GOT3 (cell line): Measurements from ENCODE around the gene CRB2.
A peak's percentile ranks its signal among the peaks of the same experiment; 100 is the strongest.

Source experiments
- DNase-seq: peaks from one replicate; lab custom pipeline; 2025; ENCODE audit warnings: mixed read lengths; lab: John Stamatoyannopoulos, UW

Gene CRB2

DNA sequence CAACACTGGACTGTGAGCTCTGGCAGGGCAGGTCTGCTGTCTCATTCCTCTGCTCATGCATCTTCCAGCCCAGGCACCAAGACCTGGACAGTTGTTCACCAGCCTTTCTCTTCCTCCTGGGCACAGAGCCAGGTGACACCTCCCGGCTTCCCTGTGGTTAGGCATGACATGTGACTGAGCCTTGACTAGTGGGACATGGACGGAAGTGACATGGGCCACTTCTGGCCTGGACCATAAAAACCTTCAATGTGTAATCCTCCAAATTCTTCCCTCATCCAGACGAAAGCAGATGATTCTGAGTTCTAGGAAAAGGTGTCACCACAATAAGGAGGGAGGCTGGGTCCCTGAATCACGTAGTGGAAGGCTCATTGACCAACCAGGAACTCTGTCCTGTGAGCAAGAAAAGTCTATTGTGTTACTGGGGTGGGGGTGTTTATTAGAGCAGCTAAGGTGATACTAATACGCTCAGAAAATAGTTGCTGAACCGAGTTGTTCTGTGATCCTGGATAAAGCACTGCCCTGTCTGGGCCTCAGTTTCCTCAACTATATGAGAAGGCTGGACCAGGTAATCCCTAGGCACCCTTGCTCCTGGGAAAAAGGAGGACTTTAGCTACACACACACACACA lies 26.6 kb upstream of the CRB2 start:
- DNase-seq: no peak

DNA sequence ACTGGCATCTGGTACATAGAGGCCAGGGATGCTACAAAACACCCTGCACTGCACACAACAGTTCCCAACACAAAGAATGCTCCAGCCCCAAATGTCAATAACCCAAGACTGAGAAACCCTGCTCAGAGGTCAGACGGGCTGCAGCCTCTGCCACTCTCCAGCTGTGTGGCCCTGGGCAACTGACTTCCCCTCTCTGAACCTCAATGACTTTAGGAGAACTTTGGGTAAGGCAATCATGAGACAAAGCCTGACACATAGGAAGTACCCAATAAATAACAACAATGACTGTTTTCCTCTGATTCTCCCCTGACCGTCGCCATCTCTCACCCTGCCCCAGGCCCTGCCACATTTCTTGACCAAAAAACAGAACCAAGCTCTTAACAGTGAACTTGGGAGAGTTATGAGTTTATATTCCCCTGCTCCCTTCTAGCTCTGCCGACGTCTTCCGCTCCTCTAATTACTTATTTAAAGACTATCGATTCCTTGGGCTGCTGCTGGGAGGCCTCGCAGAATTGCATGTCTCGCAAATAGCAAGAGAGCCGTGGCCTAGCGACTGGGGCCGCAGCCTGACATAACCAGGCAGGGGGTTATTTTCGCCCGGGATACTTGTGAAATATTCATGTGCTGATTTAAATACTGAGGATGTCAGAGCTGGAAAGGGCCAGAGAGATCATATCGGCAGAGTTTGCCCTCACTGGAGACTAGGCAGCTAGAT lies 24.5 kb upstream of the CRB2 start:
- no peak for DNase-seq

DNA sequence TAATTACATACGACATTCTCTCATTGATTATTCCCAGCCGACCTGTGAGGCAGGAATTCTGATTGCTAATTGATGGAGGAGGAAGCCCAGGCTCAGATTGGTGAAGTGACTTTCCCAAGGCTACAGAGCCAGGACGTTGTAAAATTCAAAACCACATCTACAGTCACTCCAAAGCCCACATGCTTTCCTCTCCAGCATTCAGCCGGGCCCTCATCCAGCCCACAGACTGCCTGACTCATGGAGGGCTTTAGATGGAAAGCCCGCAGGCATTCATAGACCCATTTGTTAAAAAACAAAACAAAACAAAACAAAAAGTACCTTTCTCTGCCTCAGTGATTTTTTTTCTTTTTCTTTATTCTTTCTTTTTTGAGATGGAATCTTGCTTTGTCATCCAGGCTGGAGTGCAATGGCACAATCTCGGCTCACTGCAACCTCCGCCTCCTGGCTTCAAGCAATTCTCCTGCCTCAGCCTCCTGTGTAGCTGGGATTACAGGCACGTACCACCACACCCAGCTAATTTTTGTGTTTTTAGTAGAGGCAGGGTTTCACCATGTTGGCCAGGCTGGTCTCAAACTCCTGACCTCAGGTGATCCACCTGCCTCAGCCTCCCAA lies 22.8 kb upstream of the CRB2 start:
- peak; percentile 8 for DNase-seq

DNA sequence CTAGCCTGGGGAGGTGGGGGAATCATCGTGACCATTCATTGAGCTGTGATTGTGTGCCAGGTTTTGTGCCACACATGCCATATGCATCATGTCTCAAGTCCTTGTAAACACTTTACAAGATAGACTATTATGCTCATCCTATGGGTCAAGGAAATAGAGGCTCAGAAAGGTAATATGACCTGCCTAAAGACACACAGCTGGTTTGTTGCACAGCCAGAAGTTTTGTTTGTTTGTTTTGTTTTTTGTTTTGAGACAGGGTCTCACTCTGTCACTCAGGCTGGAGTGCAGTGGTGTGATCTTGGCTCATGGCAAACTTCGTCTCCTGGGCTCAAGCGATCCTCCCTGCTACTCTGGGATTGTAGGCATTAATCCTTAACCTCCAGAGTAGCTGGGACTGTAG lies 21.4 kb upstream of the CRB2 start:
- DNase-seq: no peak

DNA sequence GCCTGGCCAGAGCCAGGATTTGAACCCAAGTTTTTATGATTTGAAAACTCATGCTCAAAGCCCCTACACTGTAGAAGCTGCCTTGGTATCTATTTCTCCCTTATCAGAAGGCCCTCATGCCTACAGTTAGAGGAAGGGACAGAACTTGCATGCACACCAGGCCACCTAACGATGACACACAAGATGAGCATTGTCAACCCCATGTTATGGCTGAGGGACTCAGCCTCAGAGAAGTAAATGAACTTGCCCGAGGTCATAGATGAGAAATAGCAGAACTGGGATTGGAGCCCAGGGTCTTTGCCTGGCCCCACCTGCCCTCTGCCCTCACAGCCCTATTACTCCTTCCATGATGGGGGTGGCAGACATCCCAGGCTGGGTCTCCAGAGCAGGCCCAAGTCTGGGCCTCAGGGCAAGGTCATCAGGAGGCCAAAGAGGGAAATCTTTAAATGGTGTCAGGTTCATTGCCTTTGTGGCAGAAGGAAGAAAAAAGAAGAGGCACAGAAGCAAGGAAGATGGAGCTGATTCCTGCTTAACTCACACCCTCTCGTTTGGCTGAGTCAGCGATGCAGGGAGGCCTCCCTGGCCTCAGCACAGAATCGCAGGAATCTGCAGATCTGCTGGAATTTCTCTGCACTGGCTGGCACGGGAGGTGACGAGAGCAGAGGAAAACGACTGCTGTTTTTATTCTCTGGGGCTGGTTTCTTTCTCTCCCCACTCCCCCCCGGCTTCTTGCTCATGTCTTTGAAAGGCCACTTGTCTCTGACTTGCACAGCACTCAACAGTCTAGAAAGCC lies 20.6 kb upstream of the CRB2 start:
- DNase-seq: no peak

DNA sequence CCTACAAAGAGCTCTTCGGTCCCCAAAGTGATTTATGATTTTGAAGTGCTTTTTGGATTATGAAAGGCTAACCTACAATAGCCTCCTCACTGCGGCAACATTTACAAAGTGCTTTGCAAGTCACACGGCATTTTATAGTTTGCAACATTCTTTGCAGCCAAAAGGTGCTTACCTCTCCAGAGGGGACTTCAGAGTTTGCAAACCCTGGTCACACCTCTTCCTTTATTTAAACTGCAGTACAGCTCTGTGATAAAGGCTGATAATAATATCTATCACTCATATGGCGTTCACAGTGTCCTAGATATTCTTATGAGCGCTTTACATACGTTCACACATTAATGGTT lies 20.0 kb upstream of the CRB2 start:
- DNase-seq: no peak

DNA sequence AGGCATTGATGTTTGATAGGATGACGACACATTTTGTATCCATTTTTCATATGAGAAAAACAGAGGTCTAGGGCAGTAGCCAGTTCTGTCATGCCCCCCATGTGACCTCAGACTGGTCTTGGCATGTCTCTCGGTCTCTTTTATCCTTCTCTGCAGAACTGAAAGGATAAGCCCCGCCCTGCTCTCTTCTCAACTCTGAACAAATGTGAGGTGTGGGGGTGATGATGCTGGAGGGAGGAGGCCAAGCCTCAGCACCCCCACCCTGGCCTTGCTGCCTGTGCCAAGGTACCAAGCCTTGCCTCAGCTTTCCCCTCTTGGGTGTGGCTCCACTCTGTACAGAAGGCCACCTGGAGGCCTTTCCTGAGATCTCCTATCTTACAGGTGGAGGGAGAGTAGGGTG lies 19.5 kb upstream of the CRB2 start:
- DNase-seq: no peak

DNA sequence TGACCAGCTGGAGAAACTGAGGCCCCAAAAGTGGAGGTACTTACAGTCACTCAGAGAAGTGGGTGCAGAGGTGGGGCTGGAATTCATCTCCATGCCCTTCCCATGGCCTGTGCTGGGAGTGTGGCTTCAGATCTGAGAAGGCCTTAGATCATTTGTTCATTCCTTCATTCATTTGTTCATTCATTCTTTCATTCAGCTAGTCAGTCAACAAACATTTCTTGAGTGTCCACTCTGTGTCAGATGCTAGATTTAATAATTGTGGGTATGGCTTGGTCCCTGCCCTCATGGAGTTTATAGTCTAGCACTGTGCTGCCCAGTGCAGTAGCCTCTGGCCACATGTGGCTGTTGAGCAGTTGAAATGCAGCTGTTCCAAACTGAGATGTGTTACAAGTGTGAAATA lies 19.0 kb upstream of the CRB2 start:
- no peak for DNase-seq

DNA sequence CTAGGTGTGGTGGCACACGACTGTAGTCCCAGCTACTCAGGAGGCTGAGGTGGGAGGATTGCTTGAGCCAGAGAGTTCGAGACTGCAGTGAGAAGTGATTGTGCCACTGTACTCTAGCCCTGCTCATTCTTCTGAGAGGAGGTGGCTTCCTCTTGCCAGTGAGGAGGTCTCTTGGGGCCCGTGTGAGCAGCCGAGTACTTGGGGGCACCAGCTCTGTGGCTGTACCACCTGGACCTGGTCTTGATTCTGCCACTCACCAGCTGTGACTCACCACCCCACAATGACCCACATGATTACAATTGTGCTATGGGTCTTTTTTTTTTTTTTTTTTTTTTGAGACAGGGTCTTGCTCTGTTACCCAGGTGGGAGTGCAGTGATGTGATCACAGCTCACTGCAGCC lies 18.0 kb upstream of the CRB2 start:
- no peak for DNase-seq

DNA sequence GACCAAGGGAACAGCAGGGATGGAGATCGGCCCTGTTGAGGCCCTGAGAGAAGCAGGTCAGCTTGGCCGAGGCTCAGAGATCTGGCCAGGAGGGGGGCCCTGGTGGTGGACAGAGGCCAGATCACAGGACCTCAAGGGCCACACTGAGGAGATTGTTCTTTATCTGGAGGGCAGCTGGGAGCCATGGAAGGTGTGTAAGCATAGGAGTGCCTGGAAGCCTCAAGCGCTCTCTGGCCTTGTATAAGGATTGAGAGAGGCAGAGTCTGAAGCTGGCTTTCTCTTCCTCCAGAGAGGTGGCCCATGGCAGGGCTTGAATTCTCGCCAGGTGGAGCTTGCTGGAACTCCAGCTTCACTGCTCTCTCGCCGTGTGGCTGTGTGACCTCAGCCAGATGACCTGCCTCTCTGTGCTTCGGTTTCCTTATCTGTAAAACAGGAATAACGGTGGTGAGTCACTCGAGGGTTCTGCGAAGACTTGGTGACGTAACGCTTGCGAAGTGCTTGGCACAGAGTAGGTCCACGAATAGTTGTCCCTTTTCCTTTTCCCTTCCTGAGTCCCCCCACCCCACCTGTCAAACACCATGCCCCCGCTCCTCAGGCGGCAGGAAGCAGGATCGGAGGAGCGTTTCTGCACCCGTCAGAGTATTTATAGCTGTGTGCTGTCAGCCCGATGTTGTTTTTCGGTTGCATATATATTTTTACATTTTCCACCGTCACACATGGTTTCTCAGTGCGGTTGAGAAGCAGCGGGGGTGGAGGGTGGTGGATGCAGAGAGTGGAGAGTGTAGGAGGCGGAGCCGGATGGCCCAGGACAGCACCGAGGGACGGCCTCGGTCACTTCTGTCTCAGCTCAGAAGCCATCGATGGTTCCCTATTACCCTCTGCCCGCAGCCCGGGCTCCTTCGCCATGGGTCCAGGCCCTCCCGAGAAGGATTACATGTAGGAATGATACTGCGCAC lies 17.0 kb upstream of the CRB2 start:
- DNase-seq: no peak

DNA sequence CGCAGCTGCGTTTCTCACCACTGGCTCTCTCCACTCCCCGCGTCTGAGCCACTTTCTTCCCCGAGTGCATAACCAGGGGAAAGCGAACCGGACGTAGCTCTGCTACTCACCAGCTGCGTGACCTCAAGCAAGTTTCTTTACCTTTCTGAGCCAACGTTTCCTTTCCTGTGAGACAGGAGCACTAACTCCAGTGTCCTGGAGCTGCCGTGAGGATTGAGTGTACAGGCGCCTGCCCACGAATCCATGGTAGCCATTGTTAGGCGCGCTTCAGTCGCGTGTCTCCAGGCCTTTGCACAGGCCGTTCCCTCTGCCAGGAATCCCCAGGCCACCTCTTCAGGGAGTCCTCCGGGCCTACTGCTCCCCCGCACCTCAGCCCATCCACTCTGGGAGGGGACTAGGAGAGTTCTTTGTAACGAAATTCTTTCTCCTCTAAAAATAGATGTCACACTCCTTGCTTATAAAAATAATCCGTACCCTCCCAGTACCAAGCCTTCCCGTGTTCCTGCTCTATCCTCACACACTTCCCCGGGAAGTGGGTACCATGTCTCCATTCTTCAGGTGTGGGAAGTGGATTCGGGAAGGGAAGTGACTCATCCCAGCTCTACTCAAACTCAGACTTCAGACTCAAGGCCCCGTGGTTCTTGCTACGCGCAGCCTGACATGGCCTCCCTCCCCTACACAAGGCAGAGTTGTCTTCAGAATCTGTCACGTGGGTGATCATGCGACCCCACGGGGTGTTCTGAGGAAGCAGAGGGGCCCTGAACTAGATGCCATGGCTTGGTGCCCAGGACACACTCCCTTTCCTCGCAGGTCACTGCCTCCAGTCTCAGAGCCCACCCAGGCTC lies 16.1 kb upstream of the CRB2 start:
- no peak for DNase-seq

DNA sequence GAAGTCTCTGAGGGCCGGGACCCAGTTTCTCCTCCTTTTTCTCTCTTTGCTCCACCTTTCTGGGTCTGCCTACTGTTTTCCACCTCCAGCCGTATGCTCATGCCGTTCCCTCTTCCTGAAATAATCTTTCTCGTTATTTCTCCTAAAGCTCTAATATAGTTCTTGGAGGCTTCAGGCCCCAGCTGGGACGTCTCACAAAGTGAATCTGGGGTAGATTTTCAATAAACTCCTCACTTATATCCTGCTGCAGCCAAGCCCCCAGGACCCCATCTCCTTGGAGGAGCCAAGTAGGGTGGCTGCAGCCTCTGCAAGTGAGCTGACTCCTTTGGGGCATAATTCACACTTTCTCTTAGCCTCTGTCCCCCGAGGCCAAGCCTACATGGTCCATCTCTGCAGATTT lies 14.2 kb upstream of the CRB2 start:
- no peak for DNase-seq

DNA sequence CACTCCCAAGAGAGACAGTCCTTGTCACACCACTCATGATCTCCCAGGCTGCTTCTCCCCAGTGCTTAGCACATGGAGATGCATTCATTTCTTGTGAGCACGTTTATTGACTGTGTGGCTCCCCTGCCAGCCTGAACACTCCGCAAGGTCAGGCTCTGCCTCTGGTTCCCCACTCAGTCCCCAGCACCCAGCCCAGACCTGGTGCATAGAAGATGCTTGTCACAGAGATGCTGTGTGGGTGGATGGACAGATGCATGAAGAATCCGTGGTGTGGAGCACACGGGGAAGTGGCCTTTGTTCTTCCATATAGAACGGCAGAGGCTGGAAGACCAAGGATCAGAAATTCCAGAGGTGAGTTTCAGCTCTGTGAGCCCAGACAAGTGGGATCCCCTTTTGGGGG lies 13.8 kb upstream of the CRB2 start:
- DNase-seq: no peak

DNA sequence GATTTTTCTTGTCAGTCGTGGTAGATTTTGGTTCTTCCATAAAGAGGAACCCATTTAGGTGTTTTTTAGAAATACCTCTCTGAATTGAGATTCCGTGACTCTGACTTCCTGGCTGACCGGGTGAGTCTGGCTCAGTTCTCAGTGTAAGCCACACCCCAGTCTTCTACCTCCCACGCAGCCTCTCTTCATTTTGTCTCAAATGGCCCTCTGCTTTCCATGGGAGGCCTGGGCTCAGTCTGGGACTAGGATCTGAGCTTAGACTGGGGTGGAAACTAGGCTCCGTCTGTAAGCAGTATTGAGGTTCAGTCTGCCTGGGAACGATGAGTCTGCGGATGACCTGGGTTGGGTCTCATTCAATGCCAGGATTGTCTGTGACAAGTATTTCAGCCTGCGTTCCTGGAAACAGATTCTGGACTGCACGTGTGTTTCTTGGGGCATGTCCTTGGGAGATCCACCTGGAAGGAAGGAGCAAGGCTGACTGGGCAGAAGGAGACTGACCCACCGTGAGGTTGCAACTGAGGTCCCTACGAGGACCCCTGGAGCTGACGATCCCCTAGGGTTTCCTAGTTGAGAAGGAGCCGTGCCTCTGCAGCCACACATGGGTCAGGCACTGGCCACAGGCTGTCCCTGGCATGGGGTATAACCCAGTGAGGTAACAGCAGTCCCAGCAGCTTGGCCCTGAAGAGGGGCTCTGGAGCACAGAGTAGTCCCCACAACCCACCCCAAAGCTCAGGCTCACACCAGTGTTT lies 12.4 kb upstream of the CRB2 start:
- DNase-seq: no peak

DNA sequence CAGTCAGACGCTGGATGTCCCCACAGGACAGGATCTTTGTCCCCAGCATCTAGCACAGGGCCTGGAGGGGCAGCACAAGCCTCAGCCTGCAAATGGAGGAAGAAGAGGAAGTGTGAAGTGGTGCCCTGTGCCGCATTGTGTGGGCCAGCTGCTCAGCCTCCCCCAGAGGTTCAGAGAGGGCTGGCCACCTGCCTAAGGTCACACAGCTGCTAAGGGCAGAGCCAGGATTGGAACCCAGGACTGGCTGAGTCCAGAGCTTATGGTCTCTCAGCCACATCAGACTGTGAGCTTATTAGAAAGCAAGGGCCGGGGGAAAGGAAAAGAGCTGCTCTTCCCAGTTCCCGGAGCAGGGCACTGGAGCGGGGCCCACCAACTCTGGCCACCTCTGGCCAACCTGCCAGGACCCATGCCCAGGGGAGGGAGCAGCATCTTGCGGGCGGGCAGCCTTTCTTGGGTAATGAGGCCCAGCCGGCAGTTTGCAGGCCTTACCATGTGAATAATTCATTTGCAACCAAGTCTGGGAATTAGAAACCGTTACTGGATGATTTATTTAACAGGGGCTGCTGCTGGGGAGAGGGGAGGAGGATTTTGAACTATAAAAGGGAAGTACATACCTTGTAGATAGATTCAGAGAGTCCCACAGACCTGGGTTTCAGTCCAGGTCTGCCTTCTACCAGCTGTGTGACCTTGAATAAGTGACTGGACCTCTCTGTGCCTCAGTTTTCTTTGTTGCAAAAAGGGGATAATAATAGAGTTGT lies 11.6 kb upstream of the CRB2 start:
- no peak for DNase-seq

DNA sequence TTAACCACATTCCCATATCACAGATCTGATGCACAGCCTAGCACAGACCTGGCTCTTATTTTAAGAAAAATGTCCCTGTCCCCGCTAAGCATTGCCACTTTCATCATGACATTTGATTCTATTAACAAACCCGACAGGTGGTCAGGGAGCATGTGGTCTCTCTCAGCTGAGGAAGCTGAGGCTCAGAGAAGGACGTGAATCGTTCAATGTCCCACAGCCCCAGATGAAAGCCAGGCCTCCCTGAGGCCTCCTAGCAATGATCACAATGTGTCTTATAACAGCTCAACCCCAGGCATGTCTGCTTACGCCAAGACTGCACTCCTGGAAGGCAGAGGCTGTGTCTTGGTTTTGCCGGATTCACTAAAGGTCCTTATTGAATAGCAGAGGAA lies 10.4 kb upstream of the CRB2 start:
- DNase-seq: no peak

DNA sequence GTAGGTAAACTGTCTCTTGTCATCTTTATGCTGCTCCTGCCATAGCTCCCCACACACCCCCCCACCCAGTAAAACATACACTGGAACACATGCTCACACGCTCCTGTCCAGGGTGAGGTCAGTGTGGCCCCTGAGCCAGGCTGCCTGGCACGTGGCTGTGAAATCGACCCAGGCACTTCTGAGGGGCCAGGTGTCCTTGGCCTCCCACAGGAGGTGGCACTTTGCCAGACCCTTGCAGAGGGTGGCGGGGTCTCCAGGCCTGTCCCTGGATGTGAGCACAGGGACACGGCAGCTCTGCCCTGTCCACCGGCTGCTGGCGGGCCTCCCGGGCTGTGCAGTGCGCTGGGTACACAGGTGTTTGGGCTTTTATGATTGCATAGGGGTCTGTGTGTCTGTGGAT lies 10.0 kb upstream of the CRB2 start:
- DNase-seq: no peak

DNA sequence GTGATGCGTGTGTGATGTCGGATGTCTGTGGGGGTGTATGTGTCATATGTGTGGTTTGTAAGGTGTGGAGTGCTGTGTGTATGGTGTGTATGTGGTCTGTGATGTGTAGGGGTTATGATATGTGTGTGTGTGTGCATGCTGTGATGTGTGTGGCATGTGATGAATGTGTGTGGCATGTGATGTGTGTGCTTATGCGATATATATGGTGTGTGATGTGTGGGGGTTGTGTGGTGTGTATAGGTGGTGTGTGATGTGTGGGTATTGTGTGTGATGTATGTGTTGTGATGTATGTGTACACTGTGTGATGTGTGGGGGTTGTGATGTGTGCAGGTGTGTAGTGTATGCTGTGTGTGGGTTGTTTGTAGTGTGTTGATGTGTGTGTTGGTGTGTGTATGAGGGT lies 9.2 kb upstream of the CRB2 start:
- no peak for DNase-seq

DNA sequence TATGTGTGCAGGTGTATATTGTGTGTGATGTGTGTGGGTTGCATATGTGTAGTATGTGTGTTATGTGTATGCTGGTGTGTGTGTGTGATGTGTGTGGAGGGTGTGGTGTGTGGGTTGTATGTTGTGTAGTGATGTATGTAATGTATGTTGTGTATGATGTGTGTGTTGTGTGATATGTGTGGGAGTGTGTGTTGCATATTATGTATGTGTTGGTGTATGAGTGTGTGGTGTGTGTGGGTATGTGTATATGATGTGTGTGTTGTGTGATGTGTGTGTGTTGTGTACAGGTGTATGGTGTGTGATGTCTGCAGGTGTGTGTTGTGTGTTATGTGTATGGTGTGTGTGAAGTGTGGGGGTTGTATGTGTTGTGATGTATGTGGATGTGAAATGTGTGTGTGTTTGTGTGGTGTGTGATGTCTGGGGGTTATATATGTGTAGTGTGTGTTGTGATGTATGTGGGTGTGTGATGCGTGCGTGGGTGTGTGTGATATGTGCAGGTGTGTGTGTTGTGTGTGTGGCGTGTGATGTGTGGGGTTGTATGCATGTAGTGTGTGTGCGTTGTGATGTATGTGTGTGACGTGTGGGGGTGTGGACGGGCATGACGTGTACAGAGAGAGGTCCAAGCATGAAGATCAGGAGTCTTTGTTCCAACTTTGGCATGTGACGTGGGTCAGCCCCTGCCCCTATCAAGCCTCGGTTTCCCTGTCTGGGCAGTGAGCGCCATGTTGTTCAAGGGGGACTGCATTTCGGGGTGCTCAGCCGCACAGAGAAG lies 8.5 kb upstream of the CRB2 start:
- DNase-seq: no peak
